Measurements from ENCODE around the gene ZNF488.

DNA sequence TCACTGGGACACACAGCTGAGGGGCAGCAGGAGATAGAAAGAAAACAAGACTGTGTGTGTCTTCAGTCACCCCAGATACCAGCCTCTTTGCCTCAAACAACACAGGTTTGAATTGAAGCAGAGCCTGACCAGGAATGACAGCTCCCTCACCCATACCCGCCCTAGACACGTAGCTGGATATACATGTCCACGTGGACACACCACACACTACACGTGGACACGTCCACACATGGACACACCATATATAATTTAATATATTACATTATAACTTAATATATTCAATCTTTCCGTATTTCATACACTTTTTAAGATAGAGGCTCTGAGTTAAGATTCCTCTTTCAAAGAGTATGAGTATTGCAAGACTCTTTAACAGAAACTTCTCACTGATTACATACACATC lies 50.6 kb downstream of the ZNF488 start:
- TF ChIP-seq REST (IDR thresholded peaks at IDR 0.05), result no peak
- TF ChIP-seq, protein P1, sequence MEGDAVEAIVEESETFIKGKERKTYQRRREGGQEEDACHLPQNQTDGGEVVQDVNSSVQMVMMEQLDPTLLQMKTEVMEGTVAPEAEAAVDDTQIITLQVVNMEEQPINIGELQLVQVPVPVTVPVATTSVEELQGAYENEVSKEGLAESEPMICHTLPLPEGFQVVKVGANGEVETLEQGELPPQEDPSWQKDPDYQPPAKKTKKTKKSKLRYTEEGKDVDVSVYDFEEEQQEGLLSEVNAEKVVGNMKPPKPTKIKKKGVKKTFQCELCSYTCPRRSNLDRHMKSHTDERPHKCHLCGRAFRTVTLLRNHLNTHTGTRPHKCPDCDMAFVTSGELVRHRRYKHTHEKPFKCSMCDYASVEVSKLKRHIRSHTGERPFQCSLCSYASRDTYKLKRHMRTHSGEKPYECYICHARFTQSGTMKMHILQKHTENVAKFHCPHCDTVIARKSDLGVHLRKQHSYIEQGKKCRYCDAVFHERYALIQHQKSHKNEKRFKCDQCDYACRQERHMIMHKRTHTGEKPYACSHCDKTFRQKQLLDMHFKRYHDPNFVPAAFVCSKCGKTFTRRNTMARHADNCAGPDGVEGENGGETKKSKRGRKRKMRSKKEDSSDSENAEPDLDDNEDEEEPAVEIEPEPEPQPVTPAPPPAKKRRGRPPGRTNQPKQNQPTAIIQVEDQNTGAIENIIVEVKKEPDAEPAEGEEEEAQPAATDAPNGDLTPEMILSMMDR (IDR thresholded peaks at IDR 0.05), result no peak
- TF ChIP-seq SMC3 (IDR thresholded peaks at IDR 0.05), result no peak
- TF ChIP-seq MAX (IDR thresholded peaks at IDR 0.05), result no peak
- no peak for TF ChIP-seq NR3C1 (IDR thresholded peaks at IDR 0.05)

Data from A549 (cell line).